ENCODE results near the gene TBCE.

TBCE gene

DNA sequence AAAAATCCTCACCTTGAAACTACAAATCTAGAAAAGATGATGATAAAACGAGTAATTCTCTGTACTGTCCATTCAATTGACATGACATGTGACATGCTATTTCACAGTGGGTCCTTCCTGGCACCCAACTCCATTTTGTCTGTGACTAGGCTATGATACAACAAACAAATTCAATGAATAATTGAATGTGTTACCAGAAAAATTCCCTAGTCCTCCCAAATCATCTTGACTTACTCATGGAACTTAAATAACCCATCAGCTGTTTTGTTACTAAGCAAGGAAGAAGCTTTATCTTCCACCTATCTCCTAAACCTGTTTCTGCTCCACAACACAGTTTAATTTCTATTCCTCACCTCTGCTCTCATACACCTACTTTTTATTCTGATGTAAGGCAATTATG, 106.6 kb downstream of the TBCE start:
- TF ChIP-seq, protein P1, sequence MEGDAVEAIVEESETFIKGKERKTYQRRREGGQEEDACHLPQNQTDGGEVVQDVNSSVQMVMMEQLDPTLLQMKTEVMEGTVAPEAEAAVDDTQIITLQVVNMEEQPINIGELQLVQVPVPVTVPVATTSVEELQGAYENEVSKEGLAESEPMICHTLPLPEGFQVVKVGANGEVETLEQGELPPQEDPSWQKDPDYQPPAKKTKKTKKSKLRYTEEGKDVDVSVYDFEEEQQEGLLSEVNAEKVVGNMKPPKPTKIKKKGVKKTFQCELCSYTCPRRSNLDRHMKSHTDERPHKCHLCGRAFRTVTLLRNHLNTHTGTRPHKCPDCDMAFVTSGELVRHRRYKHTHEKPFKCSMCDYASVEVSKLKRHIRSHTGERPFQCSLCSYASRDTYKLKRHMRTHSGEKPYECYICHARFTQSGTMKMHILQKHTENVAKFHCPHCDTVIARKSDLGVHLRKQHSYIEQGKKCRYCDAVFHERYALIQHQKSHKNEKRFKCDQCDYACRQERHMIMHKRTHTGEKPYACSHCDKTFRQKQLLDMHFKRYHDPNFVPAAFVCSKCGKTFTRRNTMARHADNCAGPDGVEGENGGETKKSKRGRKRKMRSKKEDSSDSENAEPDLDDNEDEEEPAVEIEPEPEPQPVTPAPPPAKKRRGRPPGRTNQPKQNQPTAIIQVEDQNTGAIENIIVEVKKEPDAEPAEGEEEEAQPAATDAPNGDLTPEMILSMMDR (IDR thresholded peaks at IDR 0.05; ENCODE audit: low read depth, low read length) = no peak
- H3K36me3 ChIP-seq = peaks cover 37% of the 10 kb centered on the region
- no peak for DNase-seq

GRCh38 chr1:235483090-235483489, 115.9 kb downstream of the TBCE start:
- peaks cover 52% of the 10 kb centered on the region for H3K36me3 ChIP-seq
- TF ChIP-seq, protein P1 (IDR thresholded peaks at IDR 0.05; ENCODE audit: low read depth, low read length) = no peak
- DNase-seq = no peak
- H3K4me1 ChIP-seq = no peaks in the 10 kb centered on the region
- no peaks in the 10 kb centered on the region for H3K27me3 ChIP-seq
- no peak overlapping the region for H3K4me3 ChIP-seq (ENCODE audit: low read depth, low read length)
- H3K9me3 ChIP-seq = no peaks in the 10 kb centered on the region

More for the DNA sequence above, 106.6 kb downstream of the TBCE start:
- H3K27me3 ChIP-seq = no peaks in the 10 kb centered on the region
- H3K4me3 ChIP-seq (ENCODE audit: low read depth, low read length) = no peak overlapping the region
- H3K9me3 ChIP-seq = no peaks in the 10 kb centered on the region
- H3K4me1 ChIP-seq = no peaks in the 10 kb centered on the region

DNA sequence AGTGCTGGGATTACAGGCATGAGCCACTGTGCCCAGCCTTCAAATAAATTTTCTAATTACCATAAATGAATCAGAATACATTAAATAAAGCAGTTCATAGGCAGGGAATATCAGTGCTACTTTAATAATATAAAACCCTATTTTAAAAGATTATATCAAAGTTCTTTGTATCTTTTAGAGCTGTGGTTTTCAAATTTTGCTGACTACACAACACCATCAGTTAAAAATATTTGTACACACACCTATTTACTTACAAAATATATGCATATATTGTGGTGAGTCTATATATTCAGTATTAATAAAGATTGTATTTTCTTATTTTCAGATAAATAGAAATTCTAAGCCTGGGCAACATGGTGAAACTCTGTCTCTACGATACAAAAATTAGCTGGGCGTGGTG, 118.3 kb downstream of the TBCE start:
- TF ChIP-seq, protein P1 (IDR thresholded peaks at IDR 0.05; ENCODE audit: low read depth, low read length) = no peak
- H3K4me1 ChIP-seq = no peaks in the 10 kb centered on the region
- H3K9me3 ChIP-seq = no peaks in the 10 kb centered on the region
- DNase-seq = no peak
- H3K4me3 ChIP-seq (ENCODE audit: low read depth, low read length) = no peak overlapping the region
- peaks cover 41% of the 10 kb centered on the region for H3K36me3 ChIP-seq
- no peaks in the 10 kb centered on the region for H3K27me3 ChIP-seq

- H3K27me3 ChIP-seq = no peaks in the 10 kb centered on the region
- no peaks in the 10 kb centered on the region for H3K9me3 ChIP-seq
- H3K4me1 ChIP-seq = no peaks in the 10 kb centered on the region
- TF ChIP-seq, protein P1 (IDR thresholded peaks at IDR 0.05; ENCODE audit: low read depth, low read length) = no peak
- peaks cover 38% of the 10 kb centered on the region for H3K36me3 ChIP-seq
- H3K4me3 ChIP-seq (ENCODE audit: low read depth, low read length) = no peak overlapping the region
- DNase-seq = no peak
Observed at GRCh38 chr1:235486321-235486720, 119.1 kb downstream of the TBCE start.

DNA sequence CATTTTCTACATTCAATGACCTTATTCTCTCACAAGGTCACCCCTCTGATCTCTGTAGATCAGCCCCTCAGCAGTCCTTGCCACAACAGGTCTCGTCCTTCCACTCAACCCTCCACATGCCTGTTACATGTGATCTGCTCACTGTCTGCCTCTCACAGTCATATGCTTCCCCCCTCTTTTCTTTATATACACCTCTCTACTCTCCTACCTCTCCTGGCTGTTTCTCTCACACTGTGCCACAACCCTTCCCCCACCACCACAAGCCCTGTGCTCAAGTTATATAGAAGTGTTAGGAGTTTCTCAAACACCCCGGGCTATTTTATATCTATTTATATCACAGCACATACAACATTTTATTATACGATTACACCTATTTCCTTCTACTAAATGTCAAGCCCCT, 124.4 kb downstream of the TBCE start:
- no peak for DNase-seq
- H3K36me3 ChIP-seq = peaks cover 56% of the 10 kb centered on the region
- H3K4me1 ChIP-seq = no peaks in the 10 kb centered on the region; the same call in 1 of the 2 replicates
- no peaks in the 10 kb centered on the region for H3K27me3 ChIP-seq
- H3K4me3 ChIP-seq (ENCODE audit: low read depth, low read length) = no peak overlapping the region
- TF ChIP-seq, protein P1 (IDR thresholded peaks at IDR 0.05; ENCODE audit: low read depth, low read length) = no peak
- no peaks in the 10 kb centered on the region for H3K9me3 ChIP-seq

GRCh38 chr1:235494531-235494930, 127.3 kb downstream of the TBCE start:
- H3K4me3 ChIP-seq (ENCODE audit: low read depth, low read length) = no peak overlapping the region
- TF ChIP-seq, protein P1 (IDR thresholded peaks at IDR 0.05; ENCODE audit: low read depth, low read length) = no peak
- H3K4me1 ChIP-seq = no peaks in the 10 kb centered on the region; the same call in 1 of the 2 replicates
- peaks cover 47% of the 10 kb centered on the region for H3K36me3 ChIP-seq
- DNase-seq = no peak
- no peaks in the 10 kb centered on the region for H3K27me3 ChIP-seq
- H3K9me3 ChIP-seq = no peaks in the 10 kb centered on the region

Data from BE2C (cell line).